Posterior cingulate gyrus (tissue), 11 donors: ENCODE measurements around the gene PITPNM1.
A peak's percentile ranks its signal among the peaks of the same experiment; 100 is the strongest.
"Not testable (repeated sequence)": the region's sequence is repeated elsewhere in the genome, so short reads cannot be mapped to it uniquely, and the experiment has no call there.

Source experiments
- DNase-seq, 10 donors: peaks; one replicate each; pipeline versions ENCODE4 v3.0.0 to v3.0.0-alpha.2; 2020 to 2021; ENCODE audit warnings: mixed read lengths in 3 of 10
- intact Hi-C: fragments of 100-400 bp; cut with DNase I; formaldehyde crosslinking; loops from one replicate; pipeline ENCODE4 v1.15.1; 2023

The PITPNM1 gene

GRCh38 chr11:67504950-67505581 lies at the start of gene PITPNM1:
TSS of gene PITPNM1 (minus strand) at chr11:67505363. CDS start at chr11:67504180, 1,183 bp downstream.
- DNase-seq = peak in 9 of 10 donors; percentile 28 to 92 (median 58)
- intact Hi-C loops = loop anchor here (1.0 to 10.0 kb wide), 4 partner anchors 37 to 153 kb away; partner anchors contain the start of genes CORO1B, POLD4, PPP1CA and TBC1D10C

GRCh38 chr11:67551697-67552096 lies 46.5 kb upstream of the PITPNM1 start:
- intact Hi-C loops, DNase-seq: not testable (repeated sequence)

- intact Hi-C loops = no loop called here
- no peak for DNase-seq
Observed at GRCh38 chr11:67551127-67551526, 46.0 kb upstream of the PITPNM1 start.

GRCh38 chr11:67548555-67549110 lies 43.5 kb upstream of the PITPNM1 start:
- DNase-seq = no peak
- intact Hi-C loops = no loop called here

GRCh38 chr11:67548112-67548511 lies 42.9 kb upstream of the PITPNM1 start:
- intact Hi-C loops, DNase-seq: not testable (repeated sequence)

- intact Hi-C loops = no loop called here
- peak in 1 of 10 donors; percentile 6 for DNase-seq
Observed at GRCh38 chr11:67545280-67545679, 40.1 kb upstream of the PITPNM1 start.

GRCh38 chr11:67544616-67545242 lies 39.6 kb upstream of the PITPNM1 start:
- intact Hi-C loops = no loop called here
- peak in 1 of 10 donors; percentile 39 for DNase-seq

GRCh38 chr11:67543585-67543984 lies 38.4 kb upstream of the PITPNM1 start:
- no peak for DNase-seq
- intact Hi-C loops = no loop called here

- no peak for DNase-seq
- intact Hi-C loops = no loop called here
Observed at GRCh38 chr11:67542971-67543370, 37.8 kb upstream of the PITPNM1 start.

GRCh38 chr11:67542169-67542568 lies 37.0 kb upstream of the PITPNM1 start:
- DNase-seq = no peak
- intact Hi-C loops = no loop called here

- no peak for DNase-seq
- intact Hi-C loops = no loop called here
Observed at GRCh38 chr11:67541198-67541597, 36.0 kb upstream of the PITPNM1 start.

GRCh38 chr11:67539550-67539949 lies 34.4 kb upstream of the PITPNM1 start:
- intact Hi-C loops = no loop called here
- DNase-seq = no peak

- DNase-seq = no peak
- intact Hi-C loops = no loop called here
Observed at GRCh38 chr11:67538823-67539505, 33.8 kb upstream of the PITPNM1 start.

GRCh38 chr11:67538306-67538705 lies 33.1 kb upstream of the PITPNM1 start:
- no peak for DNase-seq
- intact Hi-C loops = no loop called here

GRCh38 chr11:67535561-67535960 lies 30.4 kb upstream of the PITPNM1 start:
- intact Hi-C loops = no loop called here
- no peak for DNase-seq

- no peak for DNase-seq
- intact Hi-C loops = no loop called here
Observed at GRCh38 chr11:67534070-67534679, 29.0 kb upstream of the PITPNM1 start.

- intact Hi-C loops = no loop called here
- no peak for DNase-seq
Observed at GRCh38 chr11:67532889-67533288, 27.7 kb upstream of the PITPNM1 start.

- intact Hi-C loops = no loop called here
- no peak for DNase-seq
Observed at GRCh38 chr11:67530282-67530592, 25.1 kb upstream of the PITPNM1 start.

- intact Hi-C loops = no loop called here
- DNase-seq = no peak
Observed at GRCh38 chr11:67528376-67528775, 23.2 kb upstream of the PITPNM1 start.

GRCh38 chr11:67525275-67525976 lies 20.3 kb upstream of the PITPNM1 start:
- peak in 1 of 10 donors; percentile 26 for DNase-seq
- intact Hi-C loops = no loop called here

GRCh38 chr11:67524480-67524808 lies 19.3 kb upstream of the PITPNM1 start:
- intact Hi-C loops = no loop called here
- DNase-seq = peak in 1 of 10 donors; percentile 63
